ENCODE results near the gene WWTR1. TPM values are rescaled to one million over a fixed set of nuclear protein-coding genes. Genes with fewer than 3 reads are reported as not detected.

Gene WWTR1
- total RNA-seq, 3 donors from 2014 or later: 11.6 to 217 (median 20.7) TPM

DNA sequence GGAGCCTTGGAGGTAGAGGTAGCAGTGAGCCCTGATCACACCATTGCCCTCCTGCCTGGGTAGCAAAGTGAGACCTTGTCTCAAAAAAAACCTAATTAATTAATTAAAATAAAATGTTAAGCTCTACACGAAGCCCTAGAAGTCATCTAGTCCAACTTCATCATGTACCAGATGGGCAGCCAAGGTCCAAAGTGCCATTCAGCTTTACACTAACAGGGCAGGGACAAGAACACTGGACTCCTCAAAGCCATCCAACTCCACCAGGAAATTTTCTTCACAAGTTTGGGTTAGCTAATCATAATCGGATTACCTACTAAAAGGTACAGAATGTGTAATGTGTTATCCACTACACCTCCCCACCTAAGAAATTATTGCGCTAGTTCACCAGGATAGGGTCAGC, 48.8 kb downstream of the WWTR1 start:
- H3K9me3 ChIP-seq: no peaks in the 10 kb centered on the region
- no peak overlapping the region for H3K4me3 ChIP-seq
- ATAC-seq (peak; percentile 56), DNase-seq (no peak)
- intact Hi-C loops (cut with DNase I, micrococcal nuclease): no loop called here
- no peaks in the 10 kb centered on the region for H3K36me3 ChIP-seq (ENCODE audit: low read depth)
- TF ChIP-seq CTCF (IDR thresholded peaks at IDR 0.05): no peak
- H3K4me1 ChIP-seq (ENCODE audit: low read depth): peaks cover 14% of the 10 kb centered on the region

GRCh38 chr3:149605902-149606301, 51.9 kb downstream of the WWTR1 start:
- no peaks in the 10 kb centered on the region for H3K36me3 ChIP-seq (ENCODE audit: low read depth)
- no peak for DNase-seq
- H3K9me3 ChIP-seq: no peaks in the 10 kb centered on the region
- no peak for ATAC-seq
- TF ChIP-seq CTCF (IDR thresholded peaks at IDR 0.05): no peak
- no peak overlapping the region for H3K4me3 ChIP-seq
- peaks cover 14% of the 10 kb centered on the region for H3K4me1 ChIP-seq (ENCODE audit: low read depth)
- intact Hi-C loops (cut with DNase I, micrococcal nuclease): no loop called here

DNA sequence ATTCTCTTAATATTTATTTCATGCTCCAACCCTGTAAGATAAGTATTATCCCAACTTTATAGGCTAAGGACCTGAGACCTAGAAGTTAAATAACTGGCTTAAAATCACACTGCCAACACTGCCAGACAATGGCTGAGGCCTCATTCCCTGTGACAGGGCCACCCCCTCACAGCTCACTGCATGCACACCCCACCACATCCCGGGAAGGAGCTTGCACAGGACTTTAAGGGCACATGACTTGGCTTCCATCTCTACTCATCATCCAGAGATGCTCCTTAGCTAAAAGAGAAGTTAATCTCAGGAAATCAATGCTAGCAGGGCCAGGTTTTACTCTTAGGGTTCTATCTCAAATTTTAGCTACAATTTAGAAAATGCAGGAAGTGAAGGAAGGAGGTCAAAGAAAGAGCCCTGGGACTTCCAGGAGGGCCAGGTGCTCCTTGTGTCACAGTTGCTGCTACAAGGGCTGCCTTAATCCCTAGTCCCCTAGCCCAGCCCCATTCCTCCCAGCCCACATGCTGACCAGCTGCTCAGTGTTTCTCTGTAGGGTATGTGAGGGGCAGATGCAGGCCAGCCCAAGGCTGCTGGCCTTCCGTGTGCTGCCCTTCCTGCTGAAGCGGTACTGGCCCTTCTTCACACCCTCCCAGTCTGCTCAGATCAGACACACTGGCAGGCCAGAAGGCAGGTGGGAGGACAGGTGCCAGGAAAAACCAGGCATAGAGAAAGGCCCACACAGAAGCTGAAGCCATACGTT, 53.5 kb downstream of the WWTR1 start:
- Histone ChIP-seq H3K4me1 (ENCODE audit: low read depth) (peaks cover 12% of the 10 kb centered on the region), H3K9me3 (no peaks in the 10 kb centered on the region), H3K4me3 (no peak overlapping the region), H3K36me3 (ENCODE audit: low read depth) (no peaks in the 10 kb centered on the region)
- intact Hi-C loops (cut with DNase I, micrococcal nuclease): no loop called here
- no peak for ATAC-seq
- no peak for TF ChIP-seq CTCF (IDR thresholded peaks at IDR 0.05)
- no peak for DNase-seq

DNA sequence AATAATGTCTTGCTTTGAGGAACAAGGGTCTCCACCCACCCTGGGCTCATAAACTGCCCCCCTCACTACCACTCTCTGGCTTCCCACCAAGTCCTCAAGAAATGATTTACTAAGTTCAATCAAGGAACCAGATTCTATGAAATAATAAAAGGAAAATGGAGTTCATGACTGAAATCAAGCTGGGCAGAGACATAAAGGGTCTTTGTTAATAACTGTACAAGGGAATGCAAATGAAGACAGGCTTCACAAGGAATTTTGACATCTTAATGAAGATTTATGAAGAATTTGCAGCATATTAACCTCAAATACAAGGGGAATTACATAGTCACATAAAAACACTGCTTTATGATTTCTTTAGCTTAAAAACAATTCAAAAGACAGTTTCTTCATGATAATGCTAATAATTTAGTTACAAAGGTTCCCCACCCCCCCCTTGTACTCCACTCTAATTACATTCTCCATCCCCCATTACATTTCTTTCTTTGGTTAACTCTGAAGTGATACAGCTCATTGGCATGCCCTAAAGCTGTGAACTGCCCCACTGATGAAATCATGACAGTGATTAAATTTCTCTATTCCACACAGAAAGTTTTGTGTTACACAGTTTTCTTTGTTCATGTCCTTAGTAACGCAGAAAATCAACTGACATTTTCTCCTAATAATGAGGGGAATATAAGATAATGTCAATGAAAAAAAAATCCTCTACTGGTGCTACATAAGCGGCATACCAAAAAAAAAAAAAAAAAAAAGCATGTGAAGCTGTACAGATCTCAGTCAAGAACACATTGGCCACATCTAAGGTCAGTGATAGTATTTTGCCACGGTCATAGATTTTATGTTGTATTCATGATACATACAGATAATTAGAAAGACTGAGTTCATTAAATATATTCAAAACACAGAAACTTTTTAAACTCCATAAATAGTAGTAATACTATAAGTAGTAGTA, 54.4 kb downstream of the WWTR1 start:
- intact Hi-C loops (cut with DNase I, micrococcal nuclease): no loop called here
- no peak for ATAC-seq
- H3K9me3 ChIP-seq: no peaks in the 10 kb centered on the region
- no peaks in the 10 kb centered on the region for H3K36me3 ChIP-seq (ENCODE audit: low read depth)
- TF ChIP-seq CTCF (IDR thresholded peaks at IDR 0.05): no peak
- peaks cover 5% of the 10 kb centered on the region for H3K4me1 ChIP-seq (ENCODE audit: low read depth)
- H3K4me3 ChIP-seq: no peak overlapping the region
- no peak for DNase-seq

GRCh38 chr3:149600634-149601033, 57.2 kb downstream of the WWTR1 start:
- H3K4me3 ChIP-seq: no peak overlapping the region
- no peaks in the 10 kb centered on the region for H3K36me3 ChIP-seq (ENCODE audit: low read depth)
- intact Hi-C loops (cut with DNase I, micrococcal nuclease): no loop called here
- no peaks in the 10 kb centered on the region for H3K9me3 ChIP-seq
- peak; percentile 68 for ATAC-seq
- DNase-seq: peak in 1 of 3 donors; percentile 36
- no peak for TF ChIP-seq CTCF (IDR thresholded peaks at IDR 0.05)
- no peaks in the 10 kb centered on the region for H3K4me1 ChIP-seq (ENCODE audit: low read depth)

Measured in mucosa of descending colon (tissue), 3 donors.